HG03196 (cell line): ENCODE results near the gene TOLLIP.
"Not testable (repeated sequence)": the region's sequence is repeated elsewhere in the genome, so short reads cannot be mapped to it uniquely, and the experiment has no call there.

Experiments
- ATAC-seq: cut with Tn5 transposase; IDR thresholded peaks from one replicate; pipeline ENCODE4 v1.9.1; 2021; ENCODE audit not compliant: unreplicated experiment

Gene TOLLIP

DNA sequence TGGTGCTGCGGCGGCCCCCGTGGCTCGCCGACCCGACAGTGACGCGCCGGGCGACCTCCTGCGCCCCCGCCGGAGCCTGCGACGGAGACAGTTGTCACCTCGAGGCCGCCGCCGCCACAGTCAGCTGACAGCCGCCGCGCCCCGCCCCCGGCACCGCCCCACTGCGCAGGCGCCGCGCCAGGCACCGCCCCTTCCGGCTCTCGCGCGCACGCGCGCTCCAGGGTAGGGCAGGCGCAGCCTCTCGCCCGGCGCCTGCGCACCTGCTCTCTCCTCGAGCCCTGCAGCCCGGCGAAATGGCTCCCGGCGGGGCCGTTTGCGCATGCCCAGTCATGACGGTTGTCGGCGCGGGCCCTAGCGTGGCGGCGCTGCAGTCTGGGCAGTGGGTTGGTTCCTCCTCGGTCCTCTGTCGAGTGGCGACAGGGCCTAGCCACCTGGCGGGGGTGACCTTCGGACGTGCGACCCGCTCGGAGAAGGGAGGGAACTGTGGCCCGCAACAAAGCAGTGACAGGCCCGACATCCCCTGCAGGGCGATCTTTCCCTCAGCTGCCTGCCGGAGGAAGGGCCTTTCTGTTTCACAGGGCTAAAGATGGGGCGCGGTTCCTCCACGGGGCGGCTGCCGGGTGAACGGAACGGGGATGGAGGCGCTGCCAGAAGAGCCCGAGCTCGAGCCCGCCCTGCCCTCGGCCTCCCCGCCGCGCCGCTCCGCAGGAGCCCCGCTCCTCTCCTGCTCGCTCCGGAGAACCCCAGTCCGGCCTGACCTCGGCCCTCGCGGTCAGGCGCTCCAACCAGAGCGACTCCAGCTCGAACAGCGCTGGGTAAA is at the start of gene TOLLIP:
TOLLIP (minus strand) TSS at position 135 of the 820 bp plus-strand sequence; CDS start at position 1, 134 bp downstream.
- ATAC-seq = peak; percentile 81

DNA sequence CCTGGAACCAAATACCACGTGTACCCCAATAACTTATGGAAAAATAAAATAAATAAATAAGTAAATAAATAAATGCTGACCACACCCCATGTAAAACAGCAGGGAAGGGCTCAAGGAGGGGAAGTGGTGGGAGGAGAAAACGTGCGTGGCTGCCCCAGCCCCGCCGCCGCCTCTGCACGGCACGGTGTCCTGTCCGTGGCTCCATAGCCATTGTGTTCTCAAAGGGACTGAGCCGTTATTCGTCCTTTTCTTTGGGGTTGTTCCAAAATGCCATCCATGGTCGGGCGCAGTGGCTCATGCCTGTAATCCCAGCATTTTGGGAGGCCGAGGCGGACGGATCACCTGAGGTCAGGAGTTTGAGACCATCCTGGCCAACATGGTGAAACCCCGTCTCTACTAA is 49.5 kb upstream of the TOLLIP start:
- ATAC-seq = not testable (repeated sequence)

DNA sequence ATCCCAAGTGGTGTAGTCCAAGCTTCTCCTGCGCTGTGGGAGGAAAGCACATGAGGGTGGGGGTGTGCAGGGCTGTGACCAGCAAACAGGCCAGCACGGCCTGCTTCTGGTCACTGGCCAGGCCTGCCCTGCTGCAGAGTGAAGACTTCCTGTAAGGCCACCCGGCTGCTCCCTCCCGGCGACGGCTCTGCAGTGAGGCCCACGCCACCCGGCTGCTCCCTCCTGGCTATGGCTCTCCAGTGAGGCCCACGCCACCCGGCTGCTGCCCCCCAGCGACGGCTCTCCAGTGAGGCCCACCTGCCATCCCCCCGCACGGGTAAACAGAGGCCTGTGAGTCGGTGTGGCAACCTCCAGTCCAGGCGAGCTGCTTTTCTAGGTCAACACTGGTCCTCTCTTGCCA is 48.9 kb upstream of the TOLLIP start:
- ATAC-seq = no peak

DNA sequence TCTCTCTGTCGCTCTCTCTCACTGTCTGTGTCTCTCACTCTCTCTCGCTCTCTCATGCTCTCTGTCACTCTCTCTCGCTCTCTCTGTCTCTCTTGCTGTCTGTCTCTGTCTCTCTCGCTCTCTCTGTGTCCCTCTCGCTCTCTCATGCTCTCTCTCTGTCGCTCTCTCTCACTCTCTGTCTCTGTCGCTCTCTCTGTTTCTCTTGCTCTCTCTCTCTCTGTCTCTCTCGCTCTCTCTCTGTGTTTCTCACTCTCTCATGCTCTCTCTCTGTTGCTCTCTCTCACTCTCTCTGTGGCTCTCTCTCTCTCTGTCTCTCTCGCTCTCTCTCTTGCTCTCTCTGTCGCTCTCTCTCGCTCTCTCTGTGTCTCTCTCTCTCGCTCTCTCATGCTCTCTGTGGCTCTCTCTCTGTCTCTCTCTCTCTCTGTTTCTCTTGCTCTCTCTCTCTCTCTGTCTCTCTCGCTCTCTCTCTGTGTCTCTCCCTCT is 47.1 kb upstream of the TOLLIP start:
- no peak for ATAC-seq

DNA sequence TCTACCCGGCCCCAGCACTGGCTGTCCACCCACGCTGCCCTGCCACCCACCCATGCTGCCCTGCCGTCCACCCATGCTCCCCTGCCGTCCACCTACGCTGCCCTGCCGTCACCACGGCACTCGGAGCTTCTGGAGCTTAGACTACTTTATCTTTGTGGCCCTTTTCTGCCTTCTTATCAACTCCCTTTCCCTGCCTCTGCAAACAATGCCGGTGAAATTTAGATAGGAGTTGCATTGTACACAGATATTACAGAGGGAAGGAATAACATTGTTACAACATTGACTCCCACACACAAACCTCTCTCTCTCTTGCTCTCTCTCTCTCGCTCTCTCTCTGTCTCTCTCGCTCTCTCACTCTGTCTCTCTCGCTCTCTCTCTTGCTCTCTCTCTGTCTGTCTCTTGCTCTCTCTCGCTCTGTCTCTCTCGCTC is 46.6 kb upstream of the TOLLIP start:
- ATAC-seq = no peak

DNA sequence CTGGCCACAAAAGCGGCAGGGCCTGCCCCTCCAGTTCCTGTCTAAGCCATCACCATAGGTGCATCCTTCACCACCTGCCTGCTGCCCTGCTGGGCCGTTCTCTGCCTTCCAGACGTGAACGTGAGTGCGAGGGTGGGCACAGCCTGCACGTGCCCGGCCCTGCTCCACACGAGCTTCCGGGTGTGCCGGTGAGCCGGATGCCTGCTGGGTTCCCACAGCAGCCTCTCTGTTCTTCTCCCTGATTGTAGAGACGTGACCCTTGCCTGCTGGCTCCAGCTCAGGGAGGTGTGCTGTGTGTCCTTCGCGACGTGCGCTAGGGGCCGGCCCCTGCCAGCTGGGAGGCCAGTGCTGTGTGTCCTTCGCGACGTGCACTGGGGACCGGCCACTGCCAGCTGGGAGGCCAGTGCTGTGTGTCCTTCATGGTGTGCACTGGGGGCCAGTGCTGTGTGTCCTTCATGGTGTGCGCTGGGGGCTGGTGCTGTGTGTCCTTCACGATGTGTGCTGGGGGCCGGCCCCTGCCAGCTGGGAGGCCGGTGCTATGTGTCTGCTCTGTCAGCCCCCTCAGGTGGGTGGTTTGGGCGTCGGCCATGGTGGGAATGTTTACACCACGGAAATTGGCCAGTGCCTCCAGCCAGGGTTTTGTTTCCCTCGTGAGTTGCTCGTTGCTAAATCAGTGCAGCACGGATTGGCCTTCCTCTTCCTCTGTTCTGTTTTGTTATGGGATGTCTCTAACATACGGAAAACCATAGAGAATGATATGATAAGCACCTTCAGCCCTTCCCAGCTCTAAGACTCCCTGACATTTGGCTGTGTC is 44.9 kb upstream of the TOLLIP start:
- no peak for ATAC-seq

DNA sequence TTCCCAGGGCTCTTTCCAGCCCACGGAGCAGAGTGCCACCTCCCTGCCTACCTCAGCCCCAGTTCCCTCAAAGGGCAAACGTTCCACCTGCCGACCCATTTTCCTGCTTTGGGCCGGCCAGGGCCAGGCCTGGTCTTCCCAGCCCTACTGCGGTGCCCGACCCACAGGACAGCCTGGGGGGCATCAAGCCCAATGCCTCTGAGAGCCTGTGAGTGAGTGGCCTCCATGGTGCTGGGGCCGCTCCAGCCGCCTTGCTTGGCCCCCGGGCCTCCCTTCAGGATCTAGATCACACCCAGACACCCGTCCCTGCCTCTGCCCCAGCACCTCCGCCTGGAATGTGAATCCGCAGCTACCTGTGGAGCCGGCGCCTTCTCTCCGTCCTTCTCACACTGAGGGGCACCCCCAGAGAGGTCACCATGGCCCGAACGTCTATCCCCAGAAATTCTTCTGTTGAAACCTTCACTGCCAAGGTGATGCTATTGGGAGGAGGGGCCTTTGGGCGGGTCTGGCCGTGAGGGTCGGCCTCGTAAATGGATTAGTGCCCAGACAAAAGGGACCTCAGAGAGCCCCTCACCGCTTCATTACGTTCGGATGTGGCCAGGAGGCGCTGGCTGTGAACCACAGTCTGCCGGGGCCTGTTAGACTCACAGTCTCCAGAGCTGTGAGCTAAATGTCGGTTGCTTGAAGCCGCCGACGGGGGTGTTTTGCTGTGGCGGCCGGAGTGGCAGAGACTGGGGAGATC is 44.1 kb upstream of the TOLLIP start:
- no peak for ATAC-seq

DNA sequence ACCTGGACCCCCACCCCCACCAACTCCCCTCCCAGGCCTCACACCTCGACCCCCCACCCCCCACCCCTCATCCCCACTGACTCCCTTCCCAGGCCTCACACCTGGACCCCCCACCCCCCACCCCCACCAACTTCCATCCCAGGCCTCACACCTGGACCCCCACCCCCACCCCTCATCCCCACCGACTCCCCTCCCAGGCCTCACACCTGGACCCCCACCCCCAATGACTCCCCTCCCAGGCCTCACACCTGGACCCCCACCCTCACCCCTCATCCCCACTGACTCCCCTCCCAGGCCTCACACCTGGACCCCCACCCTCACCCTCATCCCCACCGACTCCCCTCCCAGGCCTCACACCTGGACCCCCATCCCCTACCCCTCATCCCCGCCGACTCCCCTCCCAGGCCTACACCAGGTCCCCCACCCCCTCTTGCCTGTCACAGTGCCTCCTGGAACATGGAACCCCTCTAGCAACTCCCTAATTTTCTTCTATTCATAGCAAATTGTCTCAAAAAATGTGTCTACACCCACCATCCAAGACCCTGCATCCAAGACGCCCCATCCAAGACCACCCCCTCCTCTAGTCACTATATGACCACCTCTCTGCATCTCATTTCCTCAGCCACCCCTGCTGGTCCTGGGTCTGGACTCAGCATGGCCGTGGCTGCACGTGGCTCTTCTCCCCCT is 43.4 kb upstream of the TOLLIP start:
- no peak for ATAC-seq

DNA sequence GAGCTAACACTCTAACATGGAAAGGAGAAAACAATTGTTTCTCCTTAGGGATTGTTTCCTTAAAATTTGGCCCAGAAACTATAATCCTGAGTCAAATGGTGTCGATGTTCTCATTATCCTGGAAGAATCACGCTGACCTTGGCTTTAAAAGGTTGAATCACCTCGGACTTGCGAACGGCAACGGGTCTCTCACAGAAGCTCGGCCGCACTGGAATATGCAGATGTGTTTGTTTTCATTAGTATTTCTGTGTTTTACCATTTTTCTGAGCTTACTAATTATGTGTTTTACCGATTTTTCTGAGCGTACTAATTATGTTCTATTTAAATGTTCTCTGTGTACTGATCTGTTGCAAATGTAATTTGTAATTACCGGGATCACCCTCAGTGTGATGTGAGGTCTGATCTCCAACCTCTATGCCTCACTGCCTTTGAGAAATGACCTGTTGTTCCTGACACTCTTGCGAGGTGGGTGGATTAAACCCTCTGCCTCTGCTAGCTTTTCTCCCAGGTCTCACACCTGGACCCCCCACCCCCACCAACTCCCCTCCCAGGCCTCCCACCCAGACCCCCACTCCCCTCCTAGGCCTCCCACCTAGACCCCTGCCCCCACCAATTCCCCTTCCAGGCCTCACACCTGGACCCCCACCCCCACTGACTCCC is 42.0 kb upstream of the TOLLIP start:
- no peak for ATAC-seq

DNA sequence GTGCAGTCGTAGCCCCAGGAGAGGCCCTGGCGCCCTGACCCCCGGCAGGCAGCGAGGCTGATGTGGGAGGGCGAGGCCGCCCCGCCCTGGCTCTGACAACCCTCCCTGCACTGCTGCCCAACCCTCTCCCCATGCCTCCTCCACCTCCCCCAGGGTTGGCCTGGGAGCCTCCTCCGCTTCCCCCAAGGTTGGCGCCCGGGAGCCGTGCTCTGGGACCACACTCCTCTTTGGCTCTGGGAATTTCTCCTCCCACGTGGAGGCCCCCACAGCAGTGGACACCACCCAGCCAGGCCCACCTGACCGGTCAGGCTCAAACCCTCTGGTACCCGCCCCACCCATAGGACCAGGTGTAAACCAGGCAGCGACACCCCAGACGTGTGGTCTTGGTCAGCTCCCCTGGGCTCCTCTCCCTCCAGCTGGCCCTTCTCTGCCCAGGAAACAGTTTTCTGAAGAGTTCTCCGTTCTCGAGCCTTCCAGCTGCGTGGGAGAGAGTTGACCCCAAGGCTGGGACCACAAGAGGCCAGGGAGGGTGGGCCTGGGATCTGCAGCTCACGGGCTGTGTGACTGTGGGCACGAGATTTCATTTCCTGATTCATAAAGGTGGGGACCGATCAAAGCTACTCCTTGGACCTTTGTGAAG is 40.8 kb upstream of the TOLLIP start:
- ATAC-seq = no peak

DNA sequence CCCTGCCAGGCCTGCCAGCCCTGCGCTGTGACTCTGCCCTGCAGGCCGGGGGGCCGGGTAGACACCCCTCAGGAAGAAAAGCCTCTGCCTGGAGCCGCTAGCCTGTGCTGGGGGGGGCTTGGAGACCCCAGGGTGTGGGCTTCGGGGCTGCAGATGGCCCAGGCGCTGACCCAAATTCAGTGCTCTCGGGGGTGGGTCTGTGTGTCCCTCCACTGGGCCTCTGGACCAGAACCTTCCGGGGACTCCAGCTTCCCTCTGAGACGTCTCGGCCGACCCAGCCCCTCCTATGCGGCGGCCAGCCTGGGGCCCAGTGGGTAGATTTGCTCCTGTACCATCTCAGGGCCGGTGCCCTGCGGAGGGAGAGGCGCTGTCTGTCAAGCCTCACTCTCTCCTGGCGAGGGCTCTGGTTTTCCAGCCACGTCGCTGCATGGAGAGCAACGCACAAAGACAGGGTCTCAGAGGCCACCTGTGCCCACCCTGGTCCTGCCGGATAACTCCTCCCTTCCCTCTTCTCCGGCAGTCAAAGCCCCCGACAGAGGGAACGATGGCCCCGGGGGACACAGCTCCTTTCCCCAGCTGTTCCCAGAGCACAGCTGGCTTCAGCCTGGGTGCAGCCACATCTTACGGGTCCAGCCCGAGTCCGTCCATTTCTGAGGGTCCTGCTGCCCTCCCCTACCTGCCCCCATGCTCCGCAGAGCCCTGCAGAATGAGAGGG is 40.1 kb upstream of the TOLLIP start:
- no peak for ATAC-seq

DNA sequence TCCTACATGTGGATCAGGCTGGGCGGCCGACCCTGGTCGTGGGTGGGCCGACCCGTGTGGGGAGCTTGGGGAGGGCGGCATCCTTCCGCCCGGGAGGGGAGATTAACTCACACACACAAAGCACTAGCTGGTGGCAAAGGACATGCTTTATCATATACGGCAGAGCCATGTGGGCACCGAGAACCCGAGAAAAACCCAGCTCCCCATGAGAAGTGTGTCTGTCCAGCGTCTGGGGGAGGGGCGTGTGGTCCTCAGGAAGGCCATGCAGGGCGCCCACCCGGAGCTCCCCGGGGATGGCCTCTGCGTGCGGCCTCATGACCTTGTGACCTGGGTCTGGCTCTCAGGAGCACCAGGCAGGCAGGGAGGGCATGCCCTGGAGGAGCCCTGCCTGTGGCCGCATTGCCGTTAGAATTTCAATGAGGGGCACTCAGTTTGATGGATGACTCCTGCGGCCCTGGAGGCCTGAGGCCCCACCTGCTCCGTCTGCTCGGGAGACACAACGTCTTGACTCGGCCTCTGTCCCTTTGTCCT is 39.4 kb upstream of the TOLLIP start:
- no peak for ATAC-seq

DNA sequence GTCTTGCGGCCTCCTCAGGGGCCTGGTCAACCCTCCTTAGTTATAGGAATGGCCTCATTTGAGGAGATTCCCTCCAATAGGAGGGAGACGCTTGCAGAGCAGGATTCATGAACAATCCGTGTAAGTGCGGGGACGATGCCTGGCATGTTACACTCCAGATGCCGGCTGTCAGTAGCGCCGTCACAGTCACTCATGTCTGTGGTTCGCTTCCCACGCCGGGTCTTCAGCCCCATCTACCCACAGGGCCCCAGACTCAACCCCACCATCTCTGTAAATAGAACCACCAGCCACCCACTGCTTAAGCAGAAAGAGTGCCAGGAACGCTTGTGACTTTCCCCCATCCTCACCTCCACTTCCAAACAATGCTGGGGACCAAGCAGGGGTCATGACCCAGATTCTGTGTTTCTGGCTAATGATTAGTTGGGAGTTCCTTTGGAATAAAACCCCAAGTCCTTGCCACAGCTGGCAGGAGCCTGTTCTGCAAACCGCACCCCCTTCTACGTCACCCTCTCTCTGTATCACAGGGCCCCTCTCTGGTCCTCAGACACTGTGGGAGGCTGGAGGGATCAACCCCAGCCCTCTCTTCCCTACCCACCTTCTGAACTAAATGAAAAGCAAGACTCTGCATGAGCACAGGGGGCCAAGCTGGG is 38.8 kb upstream of the TOLLIP start:
- no peak for ATAC-seq

DNA sequence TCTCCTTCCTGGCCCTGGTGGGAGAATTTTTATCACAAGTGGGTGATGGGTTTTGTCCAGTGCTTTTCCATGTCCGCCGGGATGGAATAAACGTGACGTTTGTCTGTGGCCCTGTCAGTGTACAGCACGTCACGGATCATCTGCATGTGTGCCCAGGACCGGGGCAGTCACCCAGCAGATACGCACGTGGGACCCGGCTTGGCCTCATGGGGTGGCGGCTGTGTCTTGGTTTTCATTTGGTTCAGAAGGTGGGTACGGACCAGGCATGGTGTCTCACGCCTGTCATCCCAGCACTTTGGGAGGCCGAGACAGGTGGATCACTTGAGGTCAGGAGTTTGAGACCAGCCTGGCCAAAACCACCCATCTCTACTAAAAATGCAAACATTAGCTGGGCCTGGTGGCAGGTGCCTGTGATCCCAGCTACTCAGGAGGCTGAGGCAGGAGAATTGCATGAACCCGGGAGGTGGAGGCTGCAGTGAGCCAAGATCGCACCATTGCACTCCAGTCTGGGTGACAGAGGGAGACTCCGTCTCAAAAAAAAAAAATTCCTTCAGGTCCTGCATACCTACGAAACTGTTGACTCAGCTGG is 38.1 kb upstream of the TOLLIP start:
- ATAC-seq = not testable (repeated sequence)

DNA sequence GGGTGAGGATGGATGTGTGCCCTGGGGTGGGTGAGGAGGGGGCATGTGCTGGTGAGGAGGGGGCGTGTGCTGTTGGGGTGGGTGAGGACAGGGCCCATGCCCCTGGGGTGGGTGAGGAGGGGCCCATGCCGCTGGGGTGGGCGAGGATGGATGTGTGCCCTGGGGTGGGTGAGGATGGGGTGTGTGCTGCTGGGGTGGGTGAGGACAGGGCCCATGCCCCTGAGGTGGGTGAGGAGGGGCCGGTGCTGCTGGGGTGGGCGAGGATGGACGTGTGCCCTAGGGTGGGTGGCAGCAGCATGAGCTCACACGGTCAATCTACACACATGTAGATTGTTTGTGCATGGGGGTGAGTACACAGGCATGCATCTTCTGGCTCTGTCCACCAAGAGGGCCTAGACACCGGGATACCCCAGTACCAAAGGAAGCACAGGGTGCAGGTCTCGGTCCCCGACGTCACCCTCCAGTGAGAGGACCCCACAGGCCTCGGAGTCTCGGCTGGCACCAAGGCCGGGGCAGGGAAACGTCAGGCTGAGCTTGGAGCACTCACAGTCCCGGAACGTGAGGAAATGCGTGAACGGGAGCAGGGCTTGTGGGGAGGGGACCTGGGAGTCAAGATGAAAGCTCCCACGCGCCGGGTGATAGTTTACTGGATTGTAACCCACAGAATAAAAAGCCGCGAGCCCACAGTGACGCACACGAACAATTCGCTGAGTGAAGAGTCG is 37.4 kb upstream of the TOLLIP start:
- ATAC-seq = no peak

DNA sequence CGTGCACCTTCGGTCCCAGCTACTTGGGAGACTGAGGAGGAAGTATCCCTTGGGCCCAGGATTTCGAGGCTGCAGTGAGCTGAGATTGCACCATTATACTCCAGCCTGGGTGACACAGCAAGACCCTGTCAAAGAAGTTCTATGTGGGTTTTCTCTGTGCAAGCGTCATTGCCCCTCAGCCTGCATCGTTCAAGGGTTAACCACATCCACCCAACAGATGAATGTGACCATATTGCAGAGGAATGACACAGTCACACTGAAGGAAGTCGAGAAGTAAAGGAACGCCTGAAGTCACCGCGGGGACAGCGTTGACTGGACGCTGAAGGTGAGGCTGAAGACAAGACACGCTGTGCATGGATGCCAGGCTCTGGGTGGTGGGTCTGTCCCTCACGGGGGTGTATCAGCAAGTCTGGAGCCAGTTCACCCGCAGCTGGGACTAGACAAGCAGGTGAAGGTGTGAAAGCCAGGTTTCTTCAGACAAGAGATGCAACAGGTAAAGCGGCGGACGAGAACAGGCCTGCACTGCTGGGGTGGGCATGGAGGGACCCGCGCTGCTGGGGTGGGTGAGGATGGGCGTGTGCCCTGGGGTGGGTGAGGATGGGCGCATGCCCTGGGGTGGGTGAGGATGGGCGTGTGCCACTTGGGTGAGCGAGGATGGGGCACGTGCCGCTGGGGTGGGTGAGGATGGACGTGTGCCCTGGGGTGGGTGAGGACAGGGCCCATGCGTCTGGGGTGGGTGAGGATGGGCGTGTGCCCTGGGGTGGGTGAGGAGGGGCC is 36.5 kb upstream of the TOLLIP start:
- no peak for ATAC-seq
